ENCODE results near the gene AKAP13.

DNA sequence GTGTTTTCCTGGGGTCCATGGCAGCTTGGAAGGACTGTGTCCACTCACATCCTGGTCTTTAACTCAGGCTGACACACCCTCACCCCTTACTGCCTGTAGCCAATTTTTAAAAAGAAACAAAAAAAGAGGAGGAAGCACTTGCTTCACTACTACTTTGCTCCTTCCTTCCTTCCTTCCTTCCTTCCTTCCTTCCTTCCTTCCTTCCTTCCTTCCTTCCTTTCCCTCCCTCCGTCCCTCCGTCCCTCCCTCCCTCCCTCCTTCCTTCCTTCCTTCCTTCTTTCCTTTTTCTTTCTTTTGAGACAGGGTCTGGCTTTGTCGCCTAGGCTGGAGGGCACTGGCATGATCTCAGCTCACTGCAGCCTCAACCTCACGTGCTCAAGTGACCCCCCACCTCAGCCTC lies 25.5 kb upstream of the AKAP13 start:
- TF ChIP-seq, protein P1, sequence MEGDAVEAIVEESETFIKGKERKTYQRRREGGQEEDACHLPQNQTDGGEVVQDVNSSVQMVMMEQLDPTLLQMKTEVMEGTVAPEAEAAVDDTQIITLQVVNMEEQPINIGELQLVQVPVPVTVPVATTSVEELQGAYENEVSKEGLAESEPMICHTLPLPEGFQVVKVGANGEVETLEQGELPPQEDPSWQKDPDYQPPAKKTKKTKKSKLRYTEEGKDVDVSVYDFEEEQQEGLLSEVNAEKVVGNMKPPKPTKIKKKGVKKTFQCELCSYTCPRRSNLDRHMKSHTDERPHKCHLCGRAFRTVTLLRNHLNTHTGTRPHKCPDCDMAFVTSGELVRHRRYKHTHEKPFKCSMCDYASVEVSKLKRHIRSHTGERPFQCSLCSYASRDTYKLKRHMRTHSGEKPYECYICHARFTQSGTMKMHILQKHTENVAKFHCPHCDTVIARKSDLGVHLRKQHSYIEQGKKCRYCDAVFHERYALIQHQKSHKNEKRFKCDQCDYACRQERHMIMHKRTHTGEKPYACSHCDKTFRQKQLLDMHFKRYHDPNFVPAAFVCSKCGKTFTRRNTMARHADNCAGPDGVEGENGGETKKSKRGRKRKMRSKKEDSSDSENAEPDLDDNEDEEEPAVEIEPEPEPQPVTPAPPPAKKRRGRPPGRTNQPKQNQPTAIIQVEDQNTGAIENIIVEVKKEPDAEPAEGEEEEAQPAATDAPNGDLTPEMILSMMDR (IDR thresholded peaks at IDR 0.05; ENCODE audit: low read depth, low read length) = no peak
- TF ChIP-seq POLR2A (IDR thresholded peaks at IDR 0.05; ENCODE audit: extremely low read depth, insufficient read length) = no peak
- TF ChIP-seq, protein P2, sequence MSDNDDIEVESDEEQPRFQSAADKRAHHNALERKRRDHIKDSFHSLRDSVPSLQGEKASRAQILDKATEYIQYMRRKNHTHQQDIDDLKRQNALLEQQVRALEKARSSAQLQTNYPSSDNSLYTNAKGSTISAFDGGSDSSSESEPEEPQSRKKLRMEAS (IDR thresholded peaks at IDR 0.05; ENCODE audit: low read depth, low read length) = no peak
- TF ChIP-seq MYC (IDR thresholded peaks at IDR 0.05; ENCODE audit: low read depth, low read length) = no peak

Measured in NB4 (cell line).